COR-L47 (cell line): ENCODE measurements around the gene FAM222B.

Experiments
- DNase-seq: peaks from one replicate; lab custom pipeline; 2025; lab: John Stamatoyannopoulos, UW

FAM222B gene

GRCh38 chr17:28712032-28712704 is 130.4 kb downstream of the FAM222B start:
- no peak for DNase-seq

GRCh38 chr17:28711723-28712031 is 130.9 kb downstream of the FAM222B start, which contains the start of gene PROCA1:
TSS of gene PROCA1 (minus strand) at chr17:28711888. CDS start at chr17:28711660, 228 bp downstream.
- no peak for DNase-seq

DNA sequence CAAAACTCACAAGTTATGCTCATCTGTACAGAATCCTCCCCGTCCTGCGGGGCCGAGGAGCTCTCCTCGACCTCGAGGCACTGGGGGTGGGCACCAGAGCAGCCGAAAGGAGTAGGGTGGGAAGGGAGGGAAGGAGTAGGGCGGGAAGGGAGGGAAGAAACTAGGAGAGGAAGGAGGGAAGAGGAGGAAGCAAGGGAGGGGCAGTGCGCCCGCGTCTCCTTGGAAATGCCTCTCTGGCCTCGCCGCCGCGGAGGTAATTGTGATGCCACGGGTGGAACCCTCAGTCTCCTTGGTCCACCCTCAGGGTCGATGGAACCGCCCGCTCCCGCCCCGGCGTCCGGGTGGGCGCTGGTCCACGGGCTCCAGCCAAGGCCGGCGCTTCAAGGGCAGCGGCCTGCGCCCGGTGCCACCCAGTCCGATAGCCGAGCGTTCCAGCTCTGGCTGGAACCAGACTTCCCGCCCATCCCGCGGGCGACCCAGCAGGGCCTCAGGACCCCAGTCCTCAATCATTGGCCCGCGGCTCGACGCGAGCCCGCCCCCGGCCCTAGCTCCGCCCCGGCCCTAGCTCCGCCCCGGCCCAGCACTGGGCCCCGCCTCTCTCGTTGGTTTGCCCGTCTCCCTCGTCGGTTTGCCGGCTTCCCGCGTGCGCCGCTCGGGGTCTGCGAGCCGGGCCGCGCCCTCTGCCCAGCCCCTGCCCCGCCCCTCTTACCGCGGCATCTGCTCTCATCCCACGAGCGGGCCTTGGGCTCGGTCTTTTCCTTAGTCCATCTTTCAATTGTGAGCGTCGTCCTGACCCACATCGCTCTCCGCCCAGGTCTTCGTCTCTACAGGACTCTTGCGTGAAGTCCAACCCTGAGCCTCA is 131.5 kb downstream of the FAM222B start:
- peak; percentile 84 for DNase-seq

DNA sequence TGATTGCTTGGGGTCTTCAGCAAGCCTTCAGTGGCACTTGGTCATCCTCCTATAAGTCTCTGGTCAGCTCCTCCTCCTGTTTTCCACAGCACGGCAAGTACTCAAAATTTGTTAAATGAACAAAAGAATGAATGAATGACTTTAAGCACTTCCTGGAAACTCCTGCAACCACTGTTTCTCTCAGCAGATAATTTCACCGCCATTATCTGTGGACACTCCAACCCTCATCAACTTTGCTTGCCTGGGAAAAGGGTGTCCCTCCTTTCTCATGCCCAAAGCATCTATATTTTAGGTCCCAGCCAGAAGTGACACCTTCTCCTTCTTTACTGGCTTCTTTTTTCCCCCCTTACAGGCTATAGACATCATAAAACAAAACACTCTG is 135.3 kb downstream of the FAM222B start:
- no peak for DNase-seq

GRCh38 chr17:28706471-28707338 is 135.9 kb downstream of the FAM222B start:
- no peak for DNase-seq
